HepG2 (cell line): ENCODE results near the gene ASB4. TPM values are rescaled to one million over a fixed set of nuclear protein-coding genes. Genes with fewer than 3 reads are reported as not detected.

ENCODE experiments used
- ATAC-seq: fragments of 200-7000 bp; cut with Tn5 transposase; 3 replicates; pipeline ENCODE4 v1.9.1; 2020; ENCODE audit warnings: mild to moderate bottlenecking, moderate library complexity
- BruUV-seq: library from RNA; stranded (reverse); fragments of 400-500 nt; replicated peaks from 2 replicates; lab custom pipeline; 2021; lab: Mats Ljungman, UMichigan
- CTCF ChIA-PET: fragments of 300-600 bp; formaldehyde crosslinking; extraction: SDS; loops from one replicate; lab custom pipeline; 2021; ENCODE audit warnings: low total read pairs, inconsistent platforms, low intra/inter-chr PET ratio; lab: Yijun Ruan, JAX
- POLR2A ChIA-PET: fragments of 350-600 bp; sonication (Branson Sonifier 250); formaldehyde crosslinking; loops from one replicate; lab custom pipeline; 2020; ENCODE audit warnings: antibody characterized with exemption, inconsistent platforms; lab: Yijun Ruan, JAX
- DNase-seq: peaks from one replicate; pipeline ENCODE4 v3.0.0-alpha.2; 2015; ENCODE audit warnings: low spot score
- FAIRE-seq: peaks from 3 replicates; lab custom pipeline; 2011; peaks lifted over from hg19 to GRCh38; lab: Jason Lieb, UNC
- H2AFZ ChIP-seq: one replicate; pipeline ENCODE4 v1.6.1; 2011; ENCODE audit warnings: low read length, inconsistent platforms
- H3K27ac ChIP-seq: fragments of 300-600 bp; 3 replicates; pipeline ENCODE4 v1.8.0; 2011; ENCODE audit warnings: mixed run types, mild to moderate bottlenecking, mixed read lengths, low read length, inconsistent platforms; ENCODE audit not compliant: insufficient read depth; ENCODE audit errors: extremely low read length
- H3K27me3 ChIP-seq, 2 experiments: fragments of 200-600 bp in 1 of 2; 2 replicates in 1 of 2; 3 replicates in 1 of 2; pipeline versions ENCODE4 v1.6.0 to v1.8.0; 2011; ENCODE audit warnings: low read length in 2 of 2, mild to moderate bottlenecking in 2 of 2, moderate library complexity in 2 of 2, inconsistent platforms in 1 of 2; ENCODE audit not compliant: insufficient read depth in 2 of 2, control insufficient read depth in 1 of 2
- H3K36me3 ChIP-seq, 2 experiments: fragments of 200-600 bp in 1 of 2; replicated peaks in 1 of 2; 2 replicates in 1 of 2; 3 replicates in 1 of 2; pipeline versions ENCODE4 v1.5.1 to v1.8.0; 2011; ENCODE audit warnings: low read length in 2 of 2, inconsistent platforms in 1 of 2; ENCODE audit not compliant: insufficient read depth in 2 of 2, control insufficient read depth in 1 of 2
- H3K4me1 ChIP-seq: 2 replicates; pipeline ENCODE4 v1.5.1; 2012; ENCODE audit warnings: low read length, inconsistent platforms; ENCODE audit not compliant: insufficient read depth
- H3K4me2 ChIP-seq: 2 replicates; pipeline ENCODE4 v1.6.0; 2011; ENCODE audit warnings: low read depth, low read length, inconsistent platforms
- H3K4me3 ChIP-seq, 3 experiments: fragments of 200-600 bp in 1 of 3; sonication (generic), shearing (Covaris generic) in 1 of 3; replicated peaks in 1 of 3; 2 replicates each; pipeline ENCODE4 v1.5.1; 2011 to 2016; ENCODE audit warnings: low read length in 3 of 3, inconsistent platforms in 2 of 3, low read depth in 2 of 3, mild to moderate bottlenecking in 2 of 3, control low read depth in 1 of 3, mixed read lengths in 1 of 3; ENCODE audit not compliant: insufficient read depth in 1 of 3
- H3K79me2 ChIP-seq: one replicate; pipeline ENCODE4 v1.6.1; 2011; ENCODE audit warnings: low read length, inconsistent platforms; ENCODE audit not compliant: insufficient read depth
- H3K9ac ChIP-seq: 2 replicates; pipeline ENCODE4 v1.6.0; 2011; ENCODE audit warnings: mild to moderate bottlenecking, low read depth, low read length, inconsistent platforms; ENCODE audit not compliant: insufficient read depth
- H3K9me3 ChIP-seq: 2 replicates; pipeline ENCODE4 v1.5.1; 2012; ENCODE audit warnings: mild to moderate bottlenecking, low read length
- H4K20me1 ChIP-seq: 2 replicates; pipeline ENCODE4 v1.6.0; 2011; ENCODE audit warnings: inconsistent platforms, mild to moderate bottlenecking, low read length, moderate library complexity; ENCODE audit not compliant: insufficient read depth
- ELF1 ChIP-seq: sonication (generic); formaldehyde crosslinking; IDR thresholded peaks from 2 replicates; pipeline ENCODE4 v1.4.0; 2020; ENCODE audit warnings: missing genetic modification reagents
- ETV5 ChIP-seq: IDR thresholded peaks from 2 replicates; pipeline ENCODE4 v1.6.1; 2018; ENCODE audit warnings: missing biosample characterization, missing genetic modification reagents, inconsistent platforms, borderline replicate concordance
- FOXJ3 ChIP-seq: sonication (generic); formaldehyde crosslinking; IDR thresholded peaks from 2 replicates; pipeline ENCODE4 v1.4.0; 2020; ENCODE audit warnings: missing genetic modification reagents, mild to moderate bottlenecking, borderline replicate concordance
- KDM2A ChIP-seq: sonication (generic); formaldehyde crosslinking; IDR thresholded peaks from 2 replicates; pipeline ENCODE4 v1.4.0; 2020; ENCODE audit warnings: low read depth, missing genetic modification reagents, borderline replicate concordance
- SMC3 ChIP-seq: IDR thresholded peaks from 2 replicates; pipeline ENCODE4 v1.6.1; 2011; ENCODE audit warnings: low read length, improper control_type of control experiment
- SOX13 ChIP-seq, 3 experiments: fragments of 450-650 bp in 1 of 3; sonication (generic) in 1 of 3; formaldehyde crosslinking in 1 of 3; IDR thresholded peaks in 2 of 3; conservative IDR thresholded peaks in 1 of 3; 2 replicates each; pipeline versions ENCODE4 v1.5.0 to v1.6.1; 2016 to 2020; ENCODE audit warnings: antibody characterized with exemption in 1 of 3, mild to moderate bottlenecking in 1 of 3, missing compliant biosample characterization in 1 of 3, missing genetic modification reagents in 1 of 3, moderate library complexity in 1 of 3
- TEAD3 ChIP-seq: optimal IDR thresholded peaks from 2 replicates; pipeline ENCODE3; 2016; ENCODE audit warnings: borderline replicate concordance
- XRCC5 ChIP-seq: fragments of 200-400 bp; formaldehyde crosslinking; optimal IDR thresholded peaks from 2 replicates; pipeline ENCODE3; 2017; ENCODE audit warnings: mild to moderate bottlenecking, low read length
- ZNF292 ChIP-seq: sonication (generic); formaldehyde crosslinking; IDR thresholded peaks from 2 replicates; pipeline ENCODE4 v1.8.1; 2022; ENCODE audit warnings: mild to moderate bottlenecking, low read depth, missing genetic modification reagents, borderline replicate concordance
- WGBS: methylation state at CpG from one replicate; pipeline ENCODE4 v1.1.6; 2017; ENCODE audit warnings: low lambda C conversion rate; 5-methylcytosine and 5-hydroxymethylcytosine counted together
- in situ Hi-C: cut with HindIII; loops from 2 replicates; pipeline ENCODE4 v1.10.0; 2017; ENCODE audit warnings: low pct_unique_long_range_greater_than_20kb; ENCODE audit not compliant: extremely low pct_ligation_motif_present
- intact Hi-C: fragments of 100-400 bp; cut with micrococcal nuclease; formaldehyde crosslinking; loops from one replicate; pipeline ENCODE4 v1.10.0; 2022; ENCODE audit not compliant: unreplicated experiment
- polyA plus RNA-seq, 8 experiments: library from polyadenylated mRNA; depleted of rRNA in 3 of 8; stranded (reverse) in 7 of 8; unstranded in 1 of 8; fragments of >200 nt; fragmentation: Illumina TruSeq in 4 of 8; extraction: Trizol in 4 of 8; gene quantifications; 2 replicates each; pipeline versions ENCODE4 v1.2.1 to v1.2.3, GENCODE V29; 2011 to 2016; ENCODE audit warnings: low read depth in 4 of 8, missing spikeins in 1 of 8, mixed read lengths in 1 of 8; ENCODE audit not compliant: insufficient read depth in 1 of 8
- total RNA-seq, 5 experiments: library from RNA; depleted of rRNA; stranded (reverse); fragments of >200 nt; fragmentation: Illumina TruSeq; extraction: Trizol; gene quantifications; 2 replicates each; pipeline ENCODE4 v1.2.3, GENCODE V29; 2016; ENCODE audit warnings: low read depth in 1 of 5
- TF ChIP-seq, protein P1 (sequence below): sonication (generic); formaldehyde crosslinking; IDR thresholded peaks from 2 replicates; pipeline ENCODE4 v1.4.0; 2020; ENCODE audit warnings: missing genetic modification reagents, mild to moderate bottlenecking, borderline replicate concordance
- TF ChIP-seq, protein P2 (sequence below): sonication (generic); IDR thresholded peaks from 2 replicates; pipeline ENCODE4 v1.6.1; 2016; ENCODE audit warnings: low read depth, borderline replicate concordance
- TF ChIP-seq, protein P3 (sequence below), 2 experiments: sonication (generic) in 1 of 2; formaldehyde crosslinking in 1 of 2; IDR thresholded peaks; 2 replicates each; pipeline versions ENCODE4 v1.4.0 to v1.6.1; 2018 to 2020; ENCODE audit warnings: missing genetic modification reagents in 2 of 2, borderline replicate concordance in 1 of 2, low read depth in 1 of 2, mild to moderate bottlenecking in 1 of 2, missing biosample characterization in 1 of 2
- TF ChIP-seq, protein P4 (sequence below): IDR thresholded peaks from 2 replicates; pipeline ENCODE4 v1.4.0; 2020; ENCODE audit warnings: mild to moderate bottlenecking, missing genetic modification reagents

ASB4 gene
- total and polyA plus RNA-seq, 2 of the 13 experiments (the other 11 are each of a cell fraction or from before 2014, with no cell fraction given), result 1.1 to 4.0 TPM

DNA sequence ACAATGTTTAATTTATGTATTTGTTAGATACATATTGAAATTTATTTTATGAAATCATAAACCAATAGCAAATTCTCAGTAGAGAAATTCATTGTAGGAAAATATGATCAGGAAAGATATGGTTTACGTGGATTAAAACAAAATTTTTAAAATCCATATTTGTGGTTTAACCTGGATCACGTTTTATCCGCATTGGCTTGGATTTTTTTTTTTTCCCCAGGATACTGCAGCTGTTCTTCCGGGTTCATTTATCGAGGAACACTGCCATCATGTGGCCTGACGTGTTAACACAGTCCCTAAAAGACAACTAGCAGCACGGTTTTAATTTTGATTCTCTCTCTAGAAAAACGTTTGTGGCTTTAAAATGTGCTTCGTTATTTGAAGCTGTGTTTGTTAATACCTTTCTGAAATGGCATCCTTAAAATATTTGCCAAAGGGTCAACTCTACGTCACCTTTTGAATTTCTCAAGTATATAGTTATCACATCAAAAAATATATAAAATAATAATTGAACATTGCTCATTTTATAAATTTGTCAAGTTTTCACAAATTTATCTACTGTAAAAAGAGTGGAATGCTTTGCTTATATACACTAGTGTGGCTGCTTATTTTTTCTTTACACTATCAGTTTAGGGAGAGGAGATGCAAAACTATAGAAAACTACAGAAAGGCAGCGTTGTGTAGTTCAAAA, 8.7 kb upstream of the ASB4 start:
- H3K4me3 ChIP-seq, result no peak overlapping the region; a peak in 1 of 6 replicates
- H3K4me2 ChIP-seq, result peak overlapping the region; percentile 89; the same call in 1 of the 2 replicates
- no peaks in the 10 kb centered on the region for H3K27me3 ChIP-seq
- H3K27ac ChIP-seq, result no peak overlapping the region
- H3K4me1 ChIP-seq, result peaks cover 43% of the 10 kb centered on the region
- CTCF ChIA-PET, result interaction anchor here (0.7 to 4.6 kb wide), 5 partner anchors 42 to 286 kb away, joined by 3 to 28 read pairs (median 3); partner anchors contain the start of genes PON2 and PON3
- no peak; the same call in 2 of the 3 replicates for ATAC-seq
- WGBS, result 7% methylated on average over 11 of the region's 11 CpGs
- no peaks in the 10 kb centered on the region for H4K20me1 ChIP-seq
- DNase-seq, result peak; percentile 73
- peak; percentile 94 for FAIRE-seq
- POLR2A ChIA-PET, result interaction anchor here (0.7 to 5.2 kb wide), 6 partner anchors 23 to 80 kb away, joined by 3 to 38 read pairs (median 4); partner anchors contain the start of genes PON2 and PON3
- in situ Hi-C loops, result loop anchor here (5.0 kb wide), 3 partner anchors 35 to 135 kb away; partner anchors contain the start of gene PON3
- no peaks in the 10 kb centered on the region for H3K79me2 ChIP-seq
- no peaks in the 10 kb centered on the region for H3K9me3 ChIP-seq
- intact Hi-C loops, result loop anchor here (1.0 to 5.0 kb wide), 4 partner anchors 46 to 230 kb away; partner anchors contain the start of gene PON3
- no peak overlapping the region for H2AFZ ChIP-seq
- no peak overlapping the region for H3K9ac ChIP-seq
- no TSS peak for BruUV-seq
- no peaks in the 10 kb centered on the region for H3K36me3 ChIP-seq
- TF ChIP-seq TEAD3 (peak; percentile 16), ZNF292 (CRISPR knock-in tag) (no peak), ETV5 (CRISPR knock-in tag) (peak; percentile 51; the same call in 1 of the 2 replicates), SOX13 (IDR thresholded peaks at IDR 0.05) (no peak), SOX13 (CRISPR knock-in tag; conservative IDR thresholded peaks at IDR 0.05 in 1 of 2, IDR thresholded peaks at IDR 0.05 in 1 of 2) (peak in 1 of 2 experiments; percentile 23; a peak in 1 of 4 replicates), ELF1 (CRISPR knock-in tag) (peak; percentile 76), KDM2A (CRISPR knock-in tag) (no peak), FOXJ3 (CRISPR knock-in tag) (peak; percentile 29; the same call in 1 of the 2 replicates), SMC3 (peak; percentile 94), XRCC5 (no peak)
- TF ChIP-seq, protein P1, sequence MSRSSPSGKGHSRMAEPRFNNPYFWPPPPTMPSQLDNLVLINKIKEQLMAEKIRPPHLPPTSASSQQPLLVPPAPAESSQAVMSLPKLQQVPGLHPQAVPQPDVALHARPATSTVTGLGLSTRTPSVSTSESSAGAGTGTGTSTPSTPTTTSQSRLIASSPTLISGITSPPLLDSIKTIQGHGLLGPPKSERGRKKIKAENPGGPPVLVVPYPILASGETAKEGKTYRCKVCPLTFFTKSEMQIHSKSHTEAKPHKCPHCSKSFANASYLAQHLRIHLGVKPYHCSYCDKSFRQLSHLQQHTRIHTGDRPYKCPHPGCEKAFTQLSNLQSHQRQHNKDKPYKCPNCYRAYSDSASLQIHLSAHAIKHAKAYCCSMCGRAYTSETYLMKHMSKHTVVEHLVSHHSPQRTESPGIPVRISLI (CRISPR knock-in tag), result peak; percentile 96
- TF ChIP-seq, protein P2, sequence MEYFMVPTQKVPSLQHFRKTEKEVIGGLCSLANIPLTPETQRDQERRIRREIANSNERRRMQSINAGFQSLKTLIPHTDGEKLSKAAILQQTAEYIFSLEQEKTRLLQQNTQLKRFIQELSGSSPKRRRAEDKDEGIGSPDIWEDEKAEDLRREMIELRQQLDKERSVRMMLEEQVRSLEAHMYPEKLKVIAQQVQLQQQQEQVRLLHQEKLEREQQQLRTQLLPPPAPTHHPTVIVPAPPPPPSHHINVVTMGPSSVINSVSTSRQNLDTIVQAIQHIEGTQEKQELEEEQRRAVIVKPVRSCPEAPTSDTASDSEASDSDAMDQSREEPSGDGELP, result peak; percentile 71; the same call in 1 of the 2 replicates
- TF ChIP-seq, protein P3, sequence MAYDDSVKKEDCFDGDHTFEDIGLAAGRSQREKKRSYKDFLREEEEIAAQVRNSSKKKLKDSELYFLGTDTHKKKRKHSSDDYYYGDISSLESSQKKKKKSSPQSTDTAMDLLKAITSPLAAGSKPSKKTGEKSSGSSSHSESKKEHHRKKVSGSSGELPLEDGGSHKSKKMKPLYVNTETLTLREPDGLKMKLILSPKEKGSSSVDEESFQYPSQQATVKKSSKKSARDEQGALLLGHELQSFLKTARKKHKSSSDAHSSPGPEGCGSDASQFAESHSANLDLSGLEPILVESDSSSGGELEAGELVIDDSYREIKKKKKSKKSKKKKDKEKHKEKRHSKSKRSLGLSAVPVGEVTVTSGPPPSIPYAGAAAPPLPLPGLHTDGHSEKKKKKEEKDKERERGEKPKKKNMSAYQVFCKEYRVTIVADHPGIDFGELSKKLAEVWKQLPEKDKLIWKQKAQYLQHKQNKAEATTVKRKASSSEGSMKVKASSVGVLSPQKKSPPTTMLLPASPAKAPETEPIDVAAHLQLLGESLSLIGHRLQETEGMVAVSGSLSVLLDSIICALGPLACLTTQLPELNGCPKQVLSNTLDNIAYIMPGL (CRISPR knock-in tag; IDR thresholded peaks at IDR 0.05; ENCODE audit: borderline replicate concordance in 1 of 2, low read depth in 1 of 2), result peak in 1 of 2 experiments; percentile 61; a peak in 1 of 4 replicates
- TF ChIP-seq, protein P4, sequence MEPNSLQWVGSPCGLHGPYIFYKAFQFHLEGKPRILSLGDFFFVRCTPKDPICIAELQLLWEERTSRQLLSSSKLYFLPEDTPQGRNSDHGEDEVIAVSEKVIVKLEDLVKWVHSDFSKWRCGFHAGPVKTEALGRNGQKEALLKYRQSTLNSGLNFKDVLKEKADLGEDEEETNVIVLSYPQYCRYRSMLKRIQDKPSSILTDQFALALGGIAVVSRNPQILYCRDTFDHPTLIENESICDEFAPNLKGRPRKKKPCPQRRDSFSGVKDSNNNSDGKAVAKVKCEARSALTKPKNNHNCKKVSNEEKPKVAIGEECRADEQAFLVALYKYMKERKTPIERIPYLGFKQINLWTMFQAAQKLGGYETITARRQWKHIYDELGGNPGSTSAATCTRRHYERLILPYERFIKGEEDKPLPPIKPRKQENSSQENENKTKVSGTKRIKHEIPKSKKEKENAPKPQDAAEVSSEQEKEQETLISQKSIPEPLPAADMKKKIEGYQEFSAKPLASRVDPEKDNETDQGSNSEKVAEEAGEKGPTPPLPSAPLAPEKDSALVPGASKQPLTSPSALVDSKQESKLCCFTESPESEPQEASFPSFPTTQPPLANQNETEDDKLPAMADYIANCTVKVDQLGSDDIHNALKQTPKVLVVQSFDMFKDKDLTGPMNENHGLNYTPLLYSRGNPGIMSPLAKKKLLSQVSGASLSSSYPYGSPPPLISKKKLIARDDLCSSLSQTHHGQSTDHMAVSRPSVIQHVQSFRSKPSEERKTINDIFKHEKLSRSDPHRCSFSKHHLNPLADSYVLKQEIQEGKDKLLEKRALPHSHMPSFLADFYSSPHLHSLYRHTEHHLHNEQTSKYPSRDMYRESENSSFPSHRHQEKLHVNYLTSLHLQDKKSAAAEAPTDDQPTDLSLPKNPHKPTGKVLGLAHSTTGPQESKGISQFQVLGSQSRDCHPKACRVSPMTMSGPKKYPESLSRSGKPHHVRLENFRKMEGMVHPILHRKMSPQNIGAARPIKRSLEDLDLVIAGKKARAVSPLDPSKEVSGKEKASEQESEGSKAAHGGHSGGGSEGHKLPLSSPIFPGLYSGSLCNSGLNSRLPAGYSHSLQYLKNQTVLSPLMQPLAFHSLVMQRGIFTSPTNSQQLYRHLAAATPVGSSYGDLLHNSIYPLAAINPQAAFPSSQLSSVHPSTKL (CRISPR knock-in tag), result peak; percentile 52; the same call in 1 of the 2 replicates
